ENCODE measurements around the gene GPX2.

The GPX2 gene

GRCh38 chr14:64960762-64961276 is 18.3 kb upstream of the GPX2 start:
- no peak for DNase-seq (ENCODE audit: low read depth in 2 of 2)

GRCh38 chr14:64958743-64959142 is 16.2 kb upstream of the GPX2 start:
- DNase-seq (ENCODE audit: low read depth in 2 of 2), result no peak

GRCh38 chr14:64958201-64958600 is 15.7 kb upstream of the GPX2 start:
- no peak for DNase-seq (ENCODE audit: low read depth in 2 of 2)

- no peak for DNase-seq (ENCODE audit: low read depth in 2 of 2)
Observed at GRCh38 chr14:64956697-64957406, 14.3 kb upstream of the GPX2 start.

- no peak for DNase-seq (ENCODE audit: low read depth in 2 of 2)
Observed at GRCh38 chr14:64955297-64955696, 12.8 kb upstream of the GPX2 start.

- DNase-seq (ENCODE audit: low read depth in 2 of 2), result no peak
Observed at GRCh38 chr14:64954491-64955240, 12.1 kb upstream of the GPX2 start.

- DNase-seq (ENCODE audit: low read depth in 2 of 2), result no peak
Observed at GRCh38 chr14:64953661-64954060, 11.1 kb upstream of the GPX2 start.

- DNase-seq (ENCODE audit: low read depth in 2 of 2), result no peak
Observed at GRCh38 chr14:64953310-64953654, 10.7 kb upstream of the GPX2 start.

- no peak for DNase-seq (ENCODE audit: low read depth in 2 of 2)
Observed at GRCh38 chr14:64952598-64953309, 10.2 kb upstream of the GPX2 start.

GRCh38 chr14:64951724-64952123 is 9.2 kb upstream of the GPX2 start:
- no peak for DNase-seq (ENCODE audit: low read depth in 2 of 2)

GRCh38 chr14:64951291-64951690 is 8.7 kb upstream of the GPX2 start:
- no peak for DNase-seq (ENCODE audit: low read depth in 2 of 2)

- DNase-seq (ENCODE audit: low read depth in 2 of 2), result no peak
Observed at GRCh38 chr14:64950889-64951288, 8.3 kb upstream of the GPX2 start.

GRCh38 chr14:64948612-64949210 is 6.2 kb upstream of the GPX2 start:
- DNase-seq (ENCODE audit: low read depth in 2 of 2), result no peak

GRCh38 chr14:64947710-64948611 is 5.4 kb upstream of the GPX2 start:
- DNase-seq (ENCODE audit: low read depth in 2 of 2), result no peak

GRCh38 chr14:64946310-64947045 is 3.9 kb upstream of the GPX2 start:
- DNase-seq (ENCODE audit: low read depth in 2 of 2), result no peak

GRCh38 chr14:64945431-64946178 is 3.1 kb upstream of the GPX2 start:
- no peak for DNase-seq (ENCODE audit: low read depth in 2 of 2)

GRCh38 chr14:64944861-64945260 is 2.3 kb upstream of the GPX2 start:
- no peak for DNase-seq (ENCODE audit: low read depth in 2 of 2)

GRCh38 chr14:64944041-64944440 is 1.5 kb upstream of the GPX2 start:
- no peak for DNase-seq (ENCODE audit: low read depth in 2 of 2)

GRCh38 chr14:64943556-64943955 is 1.0 kb upstream of the GPX2 start:
- DNase-seq (ENCODE audit: low read depth in 2 of 2), result no peak
